ENCODE measurements around the gene RFLNA. TPM values are rescaled to one million over a fixed set of nuclear protein-coding genes. Genes with fewer than 3 reads are reported as not detected.

RFLNA gene
- total and polyA plus RNA-seq, 12 donors = 0.13 to 0.49 (median 0.25) TPM; not detected in 6

- Histone ChIP-seq H3K9me3 (peaks cover 0 to 10% (median 2%) of the 10 kb centered on the region in 11 donors), H3K4me3 (no peak overlapping the region), H3K27ac (no peak overlapping the region), H3K36me3 (no peaks in the 10 kb centered on the region), H3K27me3 (peaks cover 0 to 60% (median 19%) of the 10 kb centered on the region in 7 donors), H3K4me1 (peaks cover 0 to 21% (median 0%) of the 10 kb centered on the region in 9 donors)
- WGBS, 2 donors = 61 to 72% methylated on average over 11 of the region's 11 CpGs
- TF ChIP-seq CTCF (IDR thresholded peaks at IDR 0.05) = no peak
- intact Hi-C loops (cut with DNase I) = no loop called here
- DNase-seq (no peak), ATAC-seq (no peak)
Measured at GRCh38 chr12:124279315-124279714, 15.6 kb upstream of the RFLNA start.

DNA sequence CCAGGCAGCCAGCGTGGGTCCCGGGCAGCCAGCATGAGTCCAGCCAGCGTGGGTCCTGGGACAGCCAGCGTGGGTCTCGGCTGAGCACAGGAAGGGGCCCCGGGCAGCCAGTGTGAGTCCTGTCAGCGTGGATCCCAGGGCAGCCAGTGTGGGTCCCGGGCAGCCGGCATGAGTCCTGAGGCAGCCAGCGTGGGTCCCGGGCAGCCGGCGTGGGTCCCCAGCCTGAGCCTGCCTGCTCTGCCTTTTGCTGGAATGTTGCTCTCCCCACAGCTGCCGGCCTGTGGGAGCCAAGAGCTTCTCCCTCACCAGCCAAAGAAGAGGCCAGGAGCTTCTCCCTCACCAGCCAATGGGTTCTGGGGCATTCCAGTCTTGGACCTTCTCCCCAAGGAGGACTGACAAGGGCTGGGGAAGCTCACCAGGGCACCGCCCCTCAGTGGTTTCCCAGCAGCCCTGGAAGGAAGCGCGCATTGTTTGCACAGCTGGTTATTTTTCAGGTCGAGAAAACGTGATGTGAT, 15.0 kb upstream of the RFLNA start:
- intact Hi-C loops (cut with DNase I) = no loop called here
- peak in 5 of 8 donors; percentile 18 to 56 (median 19) for ATAC-seq
- DNase-seq = no peak
- Histone ChIP-seq H3K4me3 (no peak overlapping the region), H3K9me3 (peaks cover 0 to 16% (median 7%) of the 10 kb centered on the region in 11 donors), H3K36me3 (no peaks in the 10 kb centered on the region), H3K4me1 (peaks cover 0 to 21% (median 0%) of the 10 kb centered on the region in 9 donors), H3K27ac (no peak overlapping the region), H3K27me3 (peaks cover 0 to 64% (median 19%) of the 10 kb centered on the region in 7 donors)
- no peak for TF ChIP-seq CTCF (IDR thresholded peaks at IDR 0.05)
- 37 to 44% methylated on average over 19 of the region's 19 CpGs for WGBS, 2 donors

DNA sequence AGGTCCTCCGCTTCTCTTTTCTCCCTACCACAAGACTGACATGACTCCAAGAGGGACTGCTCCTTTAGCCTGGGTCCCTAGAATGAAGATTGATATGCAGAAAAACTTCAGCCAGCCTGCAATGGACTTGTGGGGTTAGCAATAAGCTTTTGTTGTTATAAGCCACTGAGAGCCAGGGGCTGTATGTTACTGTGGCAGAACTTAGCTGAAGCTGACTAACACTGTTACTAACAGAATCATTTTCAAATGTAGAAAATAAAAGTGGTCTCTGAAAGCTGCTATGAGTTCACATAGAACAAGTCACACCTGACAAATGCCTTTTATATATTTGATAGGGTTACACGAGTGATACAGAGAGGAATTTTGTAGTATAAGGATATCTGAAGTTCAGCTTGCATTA, 13.6 kb upstream of the RFLNA start:
- H3K4me1 ChIP-seq = peaks cover 0 to 21% (median 0%) of the 10 kb centered on the region in 9 donors
- no peak overlapping the region for H3K27ac ChIP-seq
- H3K27me3 ChIP-seq = peaks cover 0 to 65% (median 19%) of the 10 kb centered on the region in 7 donors
- no peak for DNase-seq
- 94 to 99% methylated on average over 2 of the region's 2 CpGs for WGBS, 2 donors
- no peak for ATAC-seq
- no peak for TF ChIP-seq CTCF (IDR thresholded peaks at IDR 0.05)
- peaks cover 0 to 20% (median 9%) of the 10 kb centered on the region in 11 donors for H3K9me3 ChIP-seq
- intact Hi-C loops (cut with DNase I) = no loop called here
- H3K36me3 ChIP-seq = no peaks in the 10 kb centered on the region
- no peak overlapping the region for H3K4me3 ChIP-seq

GRCh38 chr12:124282287-124282686, 12.6 kb upstream of the RFLNA start:
- peaks cover 0 to 57% (median 19%) of the 10 kb centered on the region in 7 donors for H3K27me3 ChIP-seq
- no peak for DNase-seq
- WGBS, 2 donors = 90 to 95% methylated on average over 5 of the region's 5 CpGs
- H3K36me3 ChIP-seq = no peaks in the 10 kb centered on the region
- no peak for ATAC-seq
- TF ChIP-seq CTCF (IDR thresholded peaks at IDR 0.05) = no peak
- peaks cover 0 to 20% (median 9%) of the 10 kb centered on the region in 11 donors for H3K9me3 ChIP-seq
- no peak overlapping the region for H3K4me3 ChIP-seq
- no peak overlapping the region for H3K27ac ChIP-seq
- intact Hi-C loops (cut with DNase I) = no loop called here
- H3K4me1 ChIP-seq = peaks cover 0 to 21% (median 0%) of the 10 kb centered on the region in 9 donors
